ENCODE measurements around the gene PCBP2. TPM values are rescaled to one million over a fixed set of nuclear protein-coding genes. Genes with fewer than 3 reads are reported as not detected.

The PCBP2 gene
- total and polyA plus RNA-seq, 2 experiments from 2014 or later, result 132 to 389 TPM

DNA sequence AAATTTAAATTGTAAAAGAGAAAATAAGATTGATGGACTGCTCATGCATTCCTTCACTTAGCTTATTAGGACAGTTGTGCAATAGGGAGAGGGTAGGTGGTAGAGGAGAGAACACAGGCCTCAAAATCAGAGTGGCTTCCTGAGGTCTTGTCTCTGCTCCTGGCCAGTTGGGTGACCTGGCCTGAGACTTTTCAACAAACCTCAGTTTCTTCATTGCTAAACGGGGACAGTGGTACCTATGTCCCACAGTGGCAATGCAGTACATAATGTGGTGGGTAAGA lies 44.8 kb downstream of the PCBP2 start:
- H3K9me3 ChIP-seq (ENCODE audit: low read depth), result no peaks in the 10 kb centered on the region
- WGBS (ENCODE audit: low lambda C conversion rate, missing lambda C conversion rate), result 94% methylated on average over 1 of the region's 1 CpG
- no peaks in the 10 kb centered on the region for H3K27me3 ChIP-seq
- DNase-seq (ENCODE audit: low spot score), result no peak
- no peak for TF ChIP-seq EZH2phosphoT487 (IDR thresholded peaks at IDR 0.05; ENCODE audit: low read depth, severe bottlenecking, unreplicated experiment)
- TF ChIP-seq, protein P1, sequence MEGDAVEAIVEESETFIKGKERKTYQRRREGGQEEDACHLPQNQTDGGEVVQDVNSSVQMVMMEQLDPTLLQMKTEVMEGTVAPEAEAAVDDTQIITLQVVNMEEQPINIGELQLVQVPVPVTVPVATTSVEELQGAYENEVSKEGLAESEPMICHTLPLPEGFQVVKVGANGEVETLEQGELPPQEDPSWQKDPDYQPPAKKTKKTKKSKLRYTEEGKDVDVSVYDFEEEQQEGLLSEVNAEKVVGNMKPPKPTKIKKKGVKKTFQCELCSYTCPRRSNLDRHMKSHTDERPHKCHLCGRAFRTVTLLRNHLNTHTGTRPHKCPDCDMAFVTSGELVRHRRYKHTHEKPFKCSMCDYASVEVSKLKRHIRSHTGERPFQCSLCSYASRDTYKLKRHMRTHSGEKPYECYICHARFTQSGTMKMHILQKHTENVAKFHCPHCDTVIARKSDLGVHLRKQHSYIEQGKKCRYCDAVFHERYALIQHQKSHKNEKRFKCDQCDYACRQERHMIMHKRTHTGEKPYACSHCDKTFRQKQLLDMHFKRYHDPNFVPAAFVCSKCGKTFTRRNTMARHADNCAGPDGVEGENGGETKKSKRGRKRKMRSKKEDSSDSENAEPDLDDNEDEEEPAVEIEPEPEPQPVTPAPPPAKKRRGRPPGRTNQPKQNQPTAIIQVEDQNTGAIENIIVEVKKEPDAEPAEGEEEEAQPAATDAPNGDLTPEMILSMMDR (IDR thresholded peaks at IDR 0.05; ENCODE audit: poor library complexity), result no peak
- TF ChIP-seq EZH2 (IDR thresholded peaks at IDR 0.05; ENCODE audit: borderline replicate concordance), result no peak
- H2AFZ ChIP-seq, result no peak overlapping the region
- peak overlapping the region; percentile 38 for H3K27ac ChIP-seq
- no peaks in the 10 kb centered on the region for H3K9me2 ChIP-seq (replicated peaks; ENCODE audit: insufficient read depth)
- H4K20me1 ChIP-seq (ENCODE audit: insufficient read depth, poor library complexity, severe bottlenecking), result no peaks in the 10 kb centered on the region
- peaks cover 40% of the 10 kb centered on the region for H3K4me1 ChIP-seq (ENCODE audit: insufficient read depth)
- no peak overlapping the region for H3K4me3 ChIP-seq
- peaks cover 35% of the 10 kb centered on the region for H3K79me2 ChIP-seq
- H3K4me2 ChIP-seq, result peak overlapping the region; percentile 59
- H3K36me3 ChIP-seq (replicated peaks; ENCODE audit: insufficient read depth, low read depth), result no peaks in the 10 kb centered on the region

DNA sequence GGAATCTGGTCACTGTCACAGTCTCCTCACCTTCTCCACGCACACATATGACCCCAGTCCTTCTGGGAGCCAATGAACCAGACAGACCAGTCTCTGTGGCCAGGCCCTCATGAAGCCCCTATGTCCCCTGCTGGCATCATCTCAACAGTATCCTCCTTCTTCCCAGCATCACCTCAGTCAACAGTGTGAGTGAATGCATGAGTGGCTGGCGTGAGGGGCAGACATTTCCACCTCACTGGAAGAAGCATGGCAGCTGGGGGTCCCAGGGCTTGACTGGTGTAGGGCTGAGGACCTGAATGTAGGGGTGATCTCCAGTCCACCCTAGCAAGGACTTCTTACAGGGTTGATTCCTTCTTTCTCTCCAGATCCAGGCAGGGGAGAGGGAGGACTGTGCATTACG lies 45.6 kb downstream of the PCBP2 start:
- 96% methylated on average over 3 of the region's 3 CpGs for WGBS (ENCODE audit: low lambda C conversion rate, missing lambda C conversion rate)
- no peaks in the 10 kb centered on the region for H3K9me2 ChIP-seq (replicated peaks; ENCODE audit: insufficient read depth)
- TF ChIP-seq EZH2phosphoT487 (IDR thresholded peaks at IDR 0.05; ENCODE audit: low read depth, severe bottlenecking, unreplicated experiment) (no peak), EZH2 (IDR thresholded peaks at IDR 0.05; ENCODE audit: borderline replicate concordance) (no peak)
- TF ChIP-seq, protein P1 (IDR thresholded peaks at IDR 0.05; ENCODE audit: poor library complexity), result no peak
- H3K27me3 ChIP-seq, result no peaks in the 10 kb centered on the region
- no peaks in the 10 kb centered on the region for H3K36me3 ChIP-seq (replicated peaks; ENCODE audit: insufficient read depth, low read depth)
- H3K9me3 ChIP-seq (ENCODE audit: low read depth), result no peaks in the 10 kb centered on the region
- no peak for DNase-seq (ENCODE audit: low spot score)
- H3K79me2 ChIP-seq, result peaks cover 37% of the 10 kb centered on the region
- peaks cover 42% of the 10 kb centered on the region for H3K4me1 ChIP-seq (ENCODE audit: insufficient read depth)
- no peaks in the 10 kb centered on the region for H4K20me1 ChIP-seq (ENCODE audit: insufficient read depth, poor library complexity, severe bottlenecking)
- no peak overlapping the region for H2AFZ ChIP-seq
- H3K27ac ChIP-seq, result no peak overlapping the region
- H3K4me2 ChIP-seq, result no peak overlapping the region
- H3K4me3 ChIP-seq, result no peak overlapping the region

GRCh38 chr12:53498235-53498630 lies 46.3 kb downstream of the PCBP2 start:
- Histone ChIP-seq H3K27ac (no peak overlapping the region), H3K27me3 (no peaks in the 10 kb centered on the region), H3K4me3 (no peak overlapping the region), H3K79me2 (peaks cover 44% of the 10 kb centered on the region), H3K4me1 (ENCODE audit: insufficient read depth) (peaks cover 42% of the 10 kb centered on the region), H3K36me3 (replicated peaks; ENCODE audit: insufficient read depth, low read depth) (no peaks in the 10 kb centered on the region), H3K4me2 (peak overlapping the region; percentile 81), H3K9me3 (ENCODE audit: low read depth) (no peaks in the 10 kb centered on the region), H3K9me2 (replicated peaks; ENCODE audit: insufficient read depth) (no peaks in the 10 kb centered on the region), H2AFZ (no peak overlapping the region), H4K20me1 (ENCODE audit: insufficient read depth, poor library complexity, severe bottlenecking) (no peaks in the 10 kb centered on the region)
- 71% methylated on average over 2 of the region's 2 CpGs for WGBS (ENCODE audit: low lambda C conversion rate, missing lambda C conversion rate)
- no peak for DNase-seq (ENCODE audit: low spot score)
- TF ChIP-seq EZH2phosphoT487 (IDR thresholded peaks at IDR 0.05; ENCODE audit: low read depth, severe bottlenecking, unreplicated experiment) (no peak), EZH2 (IDR thresholded peaks at IDR 0.05; ENCODE audit: borderline replicate concordance) (no peak)
- TF ChIP-seq, protein P1 (IDR thresholded peaks at IDR 0.05; ENCODE audit: poor library complexity), result no peak

Measured in hepatocyte (in vitro differentiated cells).